Ishikawa (cell line): ENCODE measurements around the gene TSPEAR.

Source experiments
- CEBPB ChIP-seq: IDR thresholded peaks from 2 replicates; pipeline ENCODE4 v1.6.1; 2012
- CREB1 ChIP-seq: IDR thresholded peaks from 2 replicates; pipeline ENCODE4 v1.6.1; 2012; ENCODE audit warnings: low read depth
- EGR1 ChIP-seq: IDR thresholded peaks from 2 replicates; pipeline ENCODE4 v1.6.1; 2012
- EP300 ChIP-seq: IDR thresholded peaks from 2 replicates; pipeline ENCODE4 v1.6.1; 2012; ENCODE audit warnings: borderline replicate concordance
- FOXM1 ChIP-seq: IDR thresholded peaks from 2 replicates; pipeline ENCODE4 v1.6.1; 2012; ENCODE audit warnings: low read depth, borderline replicate concordance
- MAX ChIP-seq: IDR thresholded peaks from 2 replicates; pipeline ENCODE4 v1.6.1; 2012
- NFIC ChIP-seq: IDR thresholded peaks from 2 replicates; pipeline ENCODE4 v1.6.1; 2012
- RAD21 ChIP-seq: IDR thresholded peaks from 2 replicates; pipeline ENCODE4 v1.6.1; 2012; ENCODE audit warnings: low read depth
- REST ChIP-seq: IDR thresholded peaks from 2 replicates; pipeline ENCODE4 v1.6.1; 2012; ENCODE audit warnings: low read depth, mild to moderate bottlenecking
- TAF1 ChIP-seq: IDR thresholded peaks from 2 replicates; pipeline ENCODE4 v1.6.1; 2012; ENCODE audit warnings: low read depth, mild to moderate bottlenecking
- TCF12 ChIP-seq: IDR thresholded peaks from 2 replicates; pipeline ENCODE4 v1.6.1; 2012; ENCODE audit warnings: low read depth
- TEAD4 ChIP-seq: IDR thresholded peaks from 2 replicates; pipeline ENCODE4 v1.6.1; 2012
- USF1 ChIP-seq: IDR thresholded peaks from 2 replicates; pipeline ENCODE4 v1.6.1; 2012
- YY1 ChIP-seq: IDR thresholded peaks from 2 replicates; pipeline ENCODE4 v1.6.1; 2012; ENCODE audit warnings: low read depth
- ZBTB7A ChIP-seq: IDR thresholded peaks from 2 replicates; pipeline ENCODE4 v1.6.1; 2012; ENCODE audit warnings: low read depth

The TSPEAR gene

GRCh38 chr21:44714905-44715304 lies 3.5 kb upstream of the TSPEAR start:
- no peak for TF ChIP-seq ZBTB7A
- TF ChIP-seq CREB1 = no peak
- TF ChIP-seq REST = no peak
- no peak for TF ChIP-seq EP300
- no peak for TF ChIP-seq EGR1
- no peak for TF ChIP-seq TCF12
- TF ChIP-seq CEBPB = no peak
- no peak for TF ChIP-seq USF1
- no peak for TF ChIP-seq TEAD4

GRCh38 chr21:44713846-44714245 lies 2.5 kb upstream of the TSPEAR start:
- TF ChIP-seq TAF1 (no peak), TCF12 (no peak), USF1 (no peak), FOXM1 (no peak), RAD21 (no peak), EP300 (no peak), TEAD4 (no peak), MAX (no peak), CEBPB (no peak), YY1 (no peak), CREB1 (no peak), EGR1 (no peak), NFIC (no peak), REST (no peak), ZBTB7A (no peak)

- TF ChIP-seq TAF1 (no peak), YY1 (no peak), USF1 (no peak), FOXM1 (no peak), REST (no peak), MAX (no peak), CREB1 (no peak), CEBPB (no peak), NFIC (no peak), RAD21 (no peak), TEAD4 (no peak), EP300 (no peak), ZBTB7A (no peak), TCF12 (no peak), EGR1 (no peak)
Measured at GRCh38 chr21:44713130-44713529, 1.8 kb upstream of the TSPEAR start.

- TF ChIP-seq TAF1 (no peak), CREB1 (no peak), RAD21 (no peak), YY1 (no peak), NFIC (no peak), FOXM1 (no peak), ZBTB7A (no peak), TEAD4 (no peak), REST (no peak), EGR1 (no peak), CEBPB (no peak), EP300 (no peak), MAX (no peak), USF1 (no peak), TCF12 (no peak)
Measured at GRCh38 chr21:44712203-44713028, 1.0 kb upstream of the TSPEAR start.
